Peyer's patch (tissue), 4 donors: ENCODE measurements around the gene GAA.

Experiments used
- POLR2A ChIP-seq, 2 donors: fragments of 450-650 bp; IDR thresholded peaks; one replicate each; pipeline ENCODE4 v1.5.1; 2017; ENCODE audit warnings: antibody characterized with exemption in 2 of 2, mild to moderate bottlenecking in 2 of 2, moderate library complexity in 2 of 2
- TF ChIP-seq, protein P1 (sequence below), 6 experiments: fragments of 450-650 bp in 4 of 6; fragments of 200-600 bp in 2 of 6; sonication (generic) in 1 of 6; IDR thresholded peaks; one replicate each; pipeline ENCODE4 v1.5.1; 2017 to 2019; ENCODE audit warnings: antibody characterized with exemption in 6 of 6, mild to moderate bottlenecking in 3 of 6, moderate library complexity in 1 of 6

DNA sequence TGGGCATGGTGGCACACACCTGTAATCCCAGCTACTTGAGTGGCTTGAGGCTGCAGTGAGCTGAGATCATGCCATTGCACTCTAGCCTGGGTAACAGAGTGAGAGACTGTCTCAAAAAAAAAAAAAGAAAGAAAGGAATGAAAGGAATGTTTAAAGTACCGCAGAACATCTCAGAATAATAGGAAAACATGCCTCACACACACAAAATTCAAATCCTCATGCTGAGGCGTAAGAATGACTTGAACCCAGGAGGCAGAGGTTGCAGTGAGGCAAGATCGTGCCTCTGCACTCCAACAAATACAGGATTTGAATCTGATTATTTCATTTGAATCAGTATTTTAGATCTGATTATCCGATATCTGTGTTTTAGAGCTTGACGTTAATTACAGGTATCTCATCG is 21.3 kb upstream of the GAA start:
- TF ChIP-seq, protein P1, sequence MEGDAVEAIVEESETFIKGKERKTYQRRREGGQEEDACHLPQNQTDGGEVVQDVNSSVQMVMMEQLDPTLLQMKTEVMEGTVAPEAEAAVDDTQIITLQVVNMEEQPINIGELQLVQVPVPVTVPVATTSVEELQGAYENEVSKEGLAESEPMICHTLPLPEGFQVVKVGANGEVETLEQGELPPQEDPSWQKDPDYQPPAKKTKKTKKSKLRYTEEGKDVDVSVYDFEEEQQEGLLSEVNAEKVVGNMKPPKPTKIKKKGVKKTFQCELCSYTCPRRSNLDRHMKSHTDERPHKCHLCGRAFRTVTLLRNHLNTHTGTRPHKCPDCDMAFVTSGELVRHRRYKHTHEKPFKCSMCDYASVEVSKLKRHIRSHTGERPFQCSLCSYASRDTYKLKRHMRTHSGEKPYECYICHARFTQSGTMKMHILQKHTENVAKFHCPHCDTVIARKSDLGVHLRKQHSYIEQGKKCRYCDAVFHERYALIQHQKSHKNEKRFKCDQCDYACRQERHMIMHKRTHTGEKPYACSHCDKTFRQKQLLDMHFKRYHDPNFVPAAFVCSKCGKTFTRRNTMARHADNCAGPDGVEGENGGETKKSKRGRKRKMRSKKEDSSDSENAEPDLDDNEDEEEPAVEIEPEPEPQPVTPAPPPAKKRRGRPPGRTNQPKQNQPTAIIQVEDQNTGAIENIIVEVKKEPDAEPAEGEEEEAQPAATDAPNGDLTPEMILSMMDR (IDR thresholded peaks at IDR 0.05) = no peak
- no peak for TF ChIP-seq POLR2A (IDR thresholded peaks at IDR 0.05)
